Subcutaneous adipose tissue (tissue), 4 donors: ENCODE results near the gene SH3TC1. TPM values are rescaled to one million over a fixed set of nuclear protein-coding genes. Genes with fewer than 3 reads are reported as not detected.

Experiments used
- total RNA-seq, 4 donors: library from RNA; depleted of rRNA; stranded (reverse); fragments of >200 nt; gene quantifications; one replicate each; pipeline ENCODE4 v1.1.0, GENCODE V29; 2016
- TF ChIP-seq, protein P1 (sequence below): fragments of 450-650 bp; IDR thresholded peaks from one replicate; pipeline ENCODE4 v1.5.1; 2016; ENCODE audit warnings: low read depth, mild to moderate bottlenecking, control low read depth, antibody characterized with exemption, moderate library complexity

Gene SH3TC1
- total RNA-seq, 4 donors from 2014 or later: 15.3 to 43.3 (median 31.9) TPM

DNA sequence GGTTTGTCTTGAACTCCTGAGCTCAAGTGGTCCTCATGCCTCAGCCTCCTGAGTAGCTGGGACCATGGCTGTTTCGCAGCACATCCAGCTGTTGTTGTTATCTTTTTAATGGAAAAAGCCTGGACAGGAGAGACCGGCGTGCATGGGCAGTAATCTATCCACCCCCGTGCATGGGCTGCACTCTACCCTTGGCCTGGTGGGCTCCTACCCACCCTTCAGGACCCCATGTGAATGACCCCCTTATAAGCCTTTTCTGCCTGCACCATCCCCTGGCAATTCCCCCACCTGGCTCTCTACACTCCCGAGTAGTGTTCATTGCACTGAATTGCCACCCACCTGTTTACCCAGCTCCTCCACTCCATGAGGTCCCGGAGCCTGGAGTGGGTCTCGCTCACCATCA, 51.5 kb downstream of the SH3TC1 start:
- TF ChIP-seq, protein P1, sequence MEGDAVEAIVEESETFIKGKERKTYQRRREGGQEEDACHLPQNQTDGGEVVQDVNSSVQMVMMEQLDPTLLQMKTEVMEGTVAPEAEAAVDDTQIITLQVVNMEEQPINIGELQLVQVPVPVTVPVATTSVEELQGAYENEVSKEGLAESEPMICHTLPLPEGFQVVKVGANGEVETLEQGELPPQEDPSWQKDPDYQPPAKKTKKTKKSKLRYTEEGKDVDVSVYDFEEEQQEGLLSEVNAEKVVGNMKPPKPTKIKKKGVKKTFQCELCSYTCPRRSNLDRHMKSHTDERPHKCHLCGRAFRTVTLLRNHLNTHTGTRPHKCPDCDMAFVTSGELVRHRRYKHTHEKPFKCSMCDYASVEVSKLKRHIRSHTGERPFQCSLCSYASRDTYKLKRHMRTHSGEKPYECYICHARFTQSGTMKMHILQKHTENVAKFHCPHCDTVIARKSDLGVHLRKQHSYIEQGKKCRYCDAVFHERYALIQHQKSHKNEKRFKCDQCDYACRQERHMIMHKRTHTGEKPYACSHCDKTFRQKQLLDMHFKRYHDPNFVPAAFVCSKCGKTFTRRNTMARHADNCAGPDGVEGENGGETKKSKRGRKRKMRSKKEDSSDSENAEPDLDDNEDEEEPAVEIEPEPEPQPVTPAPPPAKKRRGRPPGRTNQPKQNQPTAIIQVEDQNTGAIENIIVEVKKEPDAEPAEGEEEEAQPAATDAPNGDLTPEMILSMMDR: no peak

DNA sequence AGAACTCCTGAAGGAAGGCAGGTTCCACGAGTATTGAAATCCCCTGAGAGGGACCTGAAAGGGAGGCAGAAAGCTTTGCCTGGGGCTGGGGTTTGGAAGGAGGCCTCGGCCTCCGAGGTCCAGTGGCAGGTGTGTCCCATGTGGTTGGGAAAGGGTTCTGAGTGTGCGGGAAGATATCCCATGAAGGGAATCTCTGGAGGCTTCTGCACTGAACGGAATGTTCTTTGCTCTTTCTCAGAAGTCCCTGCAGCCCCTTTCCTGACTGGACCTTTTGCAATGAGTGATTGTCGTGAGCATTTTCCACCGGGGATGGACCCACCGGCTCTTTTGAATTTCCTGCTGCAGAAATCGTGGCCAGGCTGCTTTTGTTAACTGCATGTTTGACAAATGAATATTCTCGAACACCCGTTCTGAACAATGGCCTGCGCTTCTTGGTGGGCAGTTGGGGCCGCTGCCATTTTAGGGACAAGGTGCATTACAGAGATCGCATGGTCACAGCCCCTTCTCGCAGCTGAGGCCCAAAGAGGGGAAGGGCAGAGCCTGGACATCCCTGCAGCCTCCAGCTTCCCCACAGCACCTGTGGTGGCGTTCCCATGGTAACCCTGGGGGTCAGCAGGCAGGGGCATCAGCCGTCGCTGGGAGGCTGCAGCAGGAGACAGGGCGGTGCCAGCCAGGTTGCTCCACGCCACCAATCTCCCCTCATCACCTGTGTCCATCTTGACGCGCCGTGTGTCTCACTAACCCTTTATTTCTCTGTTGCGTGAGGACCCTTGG, 52.2 kb downstream of the SH3TC1 start:
- TF ChIP-seq, protein P1: no peak

DNA sequence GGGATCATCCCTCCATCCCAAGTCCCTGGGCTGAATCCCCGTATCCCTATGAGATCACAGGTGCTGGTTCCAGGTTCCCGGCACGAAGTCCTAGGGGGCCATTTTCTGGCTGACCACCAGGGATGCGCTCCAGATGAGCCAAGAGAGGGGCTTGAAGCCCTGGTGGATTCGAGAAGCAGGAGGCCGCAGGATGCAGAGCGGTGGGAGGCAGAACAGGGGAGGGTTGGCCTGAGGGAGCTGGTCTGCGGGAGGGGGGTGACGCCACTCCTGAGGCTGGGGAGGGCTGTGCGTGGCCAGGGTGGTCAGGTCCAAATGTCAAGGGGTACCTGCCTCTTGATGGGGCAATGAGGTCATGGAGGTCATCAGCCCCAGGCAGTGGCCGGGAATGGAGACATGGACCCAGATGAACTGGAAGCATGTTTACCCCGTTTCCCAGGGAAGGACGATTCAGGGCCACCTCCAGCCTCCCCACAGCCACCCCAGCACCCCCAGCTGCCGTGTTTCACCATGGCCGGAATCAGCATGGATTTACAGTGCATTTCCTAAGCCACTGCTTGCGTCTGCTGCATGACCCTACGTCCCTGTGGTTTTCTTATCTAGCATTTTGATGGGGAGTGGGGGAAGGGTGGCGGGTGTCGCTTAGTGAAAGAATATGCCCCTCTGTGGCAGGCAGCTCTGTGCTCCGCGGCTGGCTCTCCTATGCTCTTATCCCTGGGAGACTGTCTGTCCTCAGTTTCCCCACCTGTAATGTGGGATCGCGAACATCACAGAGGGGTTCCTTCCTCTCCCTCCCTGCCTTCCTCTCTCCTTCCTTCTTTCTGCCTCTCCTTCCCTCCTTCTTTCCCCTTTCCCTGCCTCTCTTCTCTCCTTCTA, 53.4 kb downstream of the SH3TC1 start:
- TF ChIP-seq, protein P1: no peak

DNA sequence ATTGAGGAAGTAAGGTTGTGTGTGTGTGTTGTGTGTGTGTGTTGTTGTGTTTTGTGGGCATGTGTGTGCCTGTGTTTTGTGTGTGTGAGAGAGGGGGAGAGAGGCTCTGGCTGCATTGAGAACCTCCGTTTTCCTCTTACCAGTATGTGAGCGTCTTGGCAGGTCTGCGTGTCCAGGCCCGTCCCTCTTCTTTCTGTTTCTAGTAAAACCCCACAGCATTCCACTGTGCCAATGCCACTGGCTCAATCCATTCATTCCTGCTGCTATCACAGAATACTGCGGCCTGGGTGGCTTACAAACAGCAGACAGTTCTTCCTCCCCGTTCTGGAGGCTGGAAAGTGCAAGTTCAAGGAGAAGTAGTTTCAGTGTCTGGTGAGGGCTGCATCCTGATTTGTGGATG, 55.0 kb downstream of the SH3TC1 start:
- TF ChIP-seq, protein P1: no peak

DNA sequence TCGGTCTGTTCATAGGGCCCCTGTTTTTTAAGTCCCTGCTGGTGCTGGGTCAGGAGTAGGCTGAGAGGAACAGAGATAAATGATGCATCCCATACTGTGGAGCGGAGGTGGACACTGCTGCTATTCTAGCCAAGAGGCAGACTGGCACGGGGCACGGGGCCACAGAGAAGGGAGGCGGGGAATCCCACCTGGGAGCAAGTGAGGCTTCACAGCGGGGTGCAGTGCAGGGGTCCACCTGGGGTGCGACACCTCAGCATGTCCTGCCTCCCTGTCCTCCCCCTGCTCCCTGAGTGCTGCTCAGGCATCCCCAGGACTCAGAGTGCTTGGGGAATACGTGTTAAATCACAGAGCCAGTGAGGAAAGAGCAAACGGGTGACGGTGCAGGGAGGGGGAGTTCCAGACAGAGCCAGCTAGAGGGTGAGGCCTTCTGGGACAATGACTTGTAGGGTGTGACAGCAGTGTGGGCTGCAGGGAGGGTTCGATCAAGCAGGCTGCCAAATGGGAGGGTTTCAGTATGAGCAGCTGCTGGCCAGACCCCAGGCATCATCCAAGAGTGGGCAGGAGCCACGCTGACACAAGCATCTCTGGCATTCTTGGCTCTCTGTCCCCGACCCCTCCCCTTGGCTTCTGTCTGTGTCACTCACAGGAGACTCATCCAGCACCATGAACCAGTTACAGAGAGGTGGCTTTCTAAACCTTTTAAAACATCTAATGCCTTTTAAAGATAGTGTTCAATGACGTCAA, 56.8 kb downstream of the SH3TC1 start:
- TF ChIP-seq, protein P1: no peak

DNA sequence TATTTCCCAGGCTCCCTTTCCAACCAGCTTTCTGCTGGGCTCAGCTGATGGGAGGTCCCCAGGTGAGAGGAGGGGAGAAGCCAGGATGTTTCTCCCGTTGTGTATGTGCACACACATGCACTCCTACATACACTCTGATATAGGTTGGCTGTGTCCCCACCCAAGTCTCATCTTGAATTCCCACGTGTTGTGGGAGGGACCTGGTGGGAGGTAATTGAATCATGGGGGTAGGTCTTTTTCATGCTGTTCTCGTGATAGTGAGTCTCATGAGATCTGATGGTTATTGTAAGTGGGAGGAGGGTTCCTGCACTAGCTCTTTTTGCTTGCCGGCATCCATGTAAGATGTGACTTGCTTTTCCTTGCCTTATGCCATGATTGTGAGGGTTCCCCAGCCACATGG, 58.8 kb downstream of the SH3TC1 start:
- TF ChIP-seq, protein P1: no peak
